ENCODE measurements around the gene LY86.

GRCh38 chr6:6674872-6675271 lies 86.4 kb downstream of the LY86 start:
- TF ChIP-seq POLR2A (IDR thresholded peaks at IDR 0.05), result no peak
- TF ChIP-seq CTCF (IDR thresholded peaks at IDR 0.05), result no peak
